ENCODE data around the gene RHOD. TPM values are rescaled to one million over a fixed set of nuclear protein-coding genes. Genes with fewer than 3 reads are reported as not detected.

RHOD gene
- total RNA-seq, result 16.4 and 26.0 TPM in 2 replicates

DNA sequence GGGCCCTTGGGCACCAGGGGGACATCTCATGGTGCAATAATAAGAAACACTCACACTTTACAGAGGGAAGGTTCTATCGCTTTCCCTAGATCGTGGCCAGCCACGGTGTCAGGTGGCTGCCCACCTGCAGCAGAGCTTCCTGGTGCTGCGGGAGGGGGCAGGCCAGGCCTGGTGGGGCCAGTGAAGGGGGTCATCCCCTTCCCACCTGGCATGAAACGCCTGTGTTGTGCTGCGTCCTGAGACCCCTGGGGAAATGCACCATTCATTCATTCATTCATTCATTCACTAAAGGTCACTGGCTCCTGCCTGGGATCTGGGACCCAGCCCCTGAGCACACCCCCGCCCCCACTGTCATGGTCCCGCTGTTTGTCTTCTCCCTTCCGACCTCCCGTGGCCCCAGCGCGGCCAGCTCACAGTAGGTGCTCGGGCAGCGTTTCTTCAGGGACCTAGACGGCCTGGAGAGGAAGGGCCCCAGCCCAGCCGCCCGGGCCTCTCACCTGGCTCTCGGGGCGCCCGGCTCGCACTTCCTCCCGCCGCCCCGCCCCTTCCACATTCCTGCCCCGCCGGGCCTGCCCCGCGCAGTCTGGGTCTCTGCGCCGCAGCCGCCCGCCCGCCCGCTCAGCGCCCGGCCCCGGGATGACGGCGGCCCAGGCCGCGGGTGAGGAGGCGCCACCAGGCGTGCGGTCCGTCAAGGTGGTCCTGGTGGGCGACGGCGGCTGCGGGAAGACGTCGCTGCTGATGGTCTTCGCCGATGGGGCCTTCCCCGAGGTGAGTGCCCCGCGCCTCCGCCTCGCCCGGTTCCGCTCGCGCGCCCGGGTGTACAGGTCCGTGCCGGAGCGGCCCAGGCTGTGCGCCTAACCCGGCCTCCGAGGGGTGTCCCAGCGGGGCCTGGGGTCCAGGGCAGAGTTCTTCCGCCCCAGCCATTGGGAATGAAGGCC, at the start of gene RHOD:
Gene RHOD, plus strand, starts transcription at position 581 of the 938 bp plus-strand sequence. Its CDS starts 56 bp downstream, at position 637.

GRCh38 chr11:67022961-67023956, 33.4 kb upstream of the RHOD start, which contains the start of gene SYT12:
Gene SYT12, plus strand, starts transcription at chr11:67023134. Its CDS starts 7,011 bp downstream, at chr11:67030145.

GRCh38 chr11:67118801-67119584, 62.3 kb downstream of the RHOD start, which contains the start of gene KDM2A:
Gene KDM2A, plus strand, starts transcription at chr11:67119263. Its CDS starts 2,054 bp downstream, at chr11:67121317.

Other genes with a start within 250 kb of the RHOD start
- gene RCE1, start 213.4 kb upstream of the RHOD start, total RNA-seq, result 19.3 and 26.4 TPM in 2 replicates
- gene LRFN4, start 199.8 kb upstream of the RHOD start, total RNA-seq, result 34.3 and 40.2 TPM in 2 replicates
- gene PC, start 98.5 kb upstream of the RHOD start, total RNA-seq, result 10.2 and 11.1 TPM in 2 replicates
- gene C11orf86, start 81.5 kb upstream of the RHOD start, total RNA-seq, result not detected in 2 replicates
- not detected in 2 replicates for gene SYT12, start 33.7 kb upstream of the RHOD start, total RNA-seq
- gene KDM2A, start 62.4 kb downstream of the RHOD start, total RNA-seq, result 28.8 and 28.9 TPM in 2 replicates
- 43.1 and 47.3 TPM in 2 replicates for gene GRK2, start 209.6 kb downstream of the RHOD start, total RNA-seq
- 19.1 and 24.3 TPM in 2 replicates for gene ANKRD13D, start 232.5 kb downstream of the RHOD start, total RNA-seq
- gene SSH3, start 246.7 kb downstream of the RHOD start, total RNA-seq, result 12.5 and 24.0 TPM in 2 replicates